NK-92 (cell line): ENCODE measurements around the gene ZFX.

Experiments
- DNase-seq: peaks from one replicate; lab custom pipeline; 2025; ENCODE audit not compliant: unreplicated experiment; lab: John Stamatoyannopoulos, UW

ZFX gene

DNA sequence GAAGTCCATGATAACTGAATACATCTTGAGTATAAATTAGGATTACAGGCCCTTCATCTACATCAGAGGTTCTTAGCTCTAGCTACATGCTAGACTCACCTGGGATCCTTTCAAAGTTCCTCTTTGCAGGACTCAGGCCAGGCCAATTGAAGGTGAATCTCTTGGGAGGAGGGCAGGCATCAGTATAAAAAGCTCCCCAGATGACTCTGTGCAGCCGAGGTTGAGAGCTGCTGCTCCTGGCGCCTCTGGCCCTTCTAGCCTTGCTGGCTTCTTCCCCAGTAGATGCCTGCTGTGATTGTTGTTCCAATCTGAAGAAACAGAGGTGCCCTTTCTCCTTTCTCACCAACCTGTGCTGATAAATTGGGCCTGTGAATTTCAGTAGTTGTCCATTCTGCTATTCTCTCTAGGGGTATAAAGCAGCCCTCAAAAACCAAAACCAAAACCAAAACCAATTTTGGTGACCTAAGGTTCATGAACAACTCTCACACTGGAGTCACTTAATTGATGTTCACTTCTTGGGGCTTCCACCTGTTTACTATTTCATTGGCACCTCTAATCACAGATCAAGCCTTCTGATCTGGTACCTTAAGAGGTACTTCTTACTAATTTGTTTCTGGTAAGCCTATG, 85.7 kb downstream of the ZFX start:
- DNase-seq, result no peak

- no peak for DNase-seq
Measured at GRCh38 chrX:24241822-24242648, 92.5 kb downstream of the ZFX start.

DNA sequence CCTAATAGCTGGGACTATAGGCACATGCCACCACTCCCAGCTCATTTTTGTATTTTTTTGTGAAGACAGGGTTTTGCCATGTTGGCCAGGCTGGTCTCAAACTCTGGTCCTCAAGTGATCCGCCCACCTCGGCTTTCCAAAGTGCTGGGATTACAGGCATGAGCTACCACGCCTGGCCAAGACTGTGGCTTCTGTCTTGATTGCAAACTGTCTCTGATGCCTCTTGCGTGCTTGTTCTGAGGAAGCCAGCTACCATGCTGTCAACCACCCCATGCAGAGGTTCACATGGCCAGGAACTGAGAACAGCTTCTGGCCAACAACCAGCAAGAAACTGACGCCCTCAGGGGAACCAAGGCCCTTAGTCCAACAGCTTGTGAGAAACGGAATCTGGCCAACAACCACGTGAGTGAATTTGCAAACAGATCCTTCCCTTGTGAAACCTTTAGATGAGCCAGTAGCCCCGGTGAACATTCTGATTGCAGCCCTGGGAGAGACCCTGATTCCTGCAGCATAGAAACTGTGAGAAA, 93.2 kb downstream of the ZFX start:
- DNase-seq, result no peak

GRCh38 chrX:24243188-24243587, 93.7 kb downstream of the ZFX start:
- DNase-seq, result no peak

DNA sequence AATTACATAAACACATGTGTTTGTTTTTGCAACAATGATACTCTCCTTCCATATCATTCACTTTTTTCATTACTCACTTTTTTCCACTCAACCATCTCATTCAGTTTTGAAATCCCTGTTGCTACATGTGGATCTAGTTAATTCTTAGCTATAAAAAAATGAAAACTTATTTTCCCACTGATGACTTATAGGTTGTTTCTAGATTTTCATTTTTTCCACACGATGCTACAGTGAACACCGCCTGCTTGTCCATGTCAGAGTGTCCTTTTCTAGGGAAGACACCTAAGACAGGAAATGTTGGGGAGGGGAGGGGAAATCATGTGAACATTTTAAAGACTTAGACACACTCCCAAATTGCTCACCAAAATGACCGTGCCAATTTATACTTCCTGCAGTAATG, 94.2 kb downstream of the ZFX start:
- DNase-seq, result no peak

GRCh38 chrX:24245202-24245601, 95.7 kb downstream of the ZFX start:
- DNase-seq, result no peak

- no peak for DNase-seq
Measured at GRCh38 chrX:24248042-24248441, 98.5 kb downstream of the ZFX start.

- no peak for DNase-seq
Measured at GRCh38 chrX:24253030-24253429, 103.5 kb downstream of the ZFX start.

DNA sequence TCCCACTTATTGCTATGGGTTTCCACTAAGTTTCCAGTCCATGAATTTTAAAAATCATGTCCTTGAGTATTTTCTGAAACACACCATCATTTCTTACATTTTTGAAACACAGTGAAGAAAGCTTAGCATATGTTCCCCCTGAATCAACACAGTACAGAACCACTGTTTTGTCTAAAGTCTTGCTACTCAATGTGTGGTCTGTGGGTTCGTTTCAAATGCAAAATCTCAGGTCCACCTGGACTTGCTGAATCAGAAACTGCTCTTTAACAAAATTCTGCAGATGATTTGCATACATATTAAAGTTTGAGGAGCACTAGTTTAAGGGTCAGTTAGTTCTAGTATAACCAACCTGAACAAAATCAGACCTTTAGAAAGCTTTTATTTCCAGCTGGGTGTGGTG, 103.9 kb downstream of the ZFX start:
- DNase-seq, result no peak

DNA sequence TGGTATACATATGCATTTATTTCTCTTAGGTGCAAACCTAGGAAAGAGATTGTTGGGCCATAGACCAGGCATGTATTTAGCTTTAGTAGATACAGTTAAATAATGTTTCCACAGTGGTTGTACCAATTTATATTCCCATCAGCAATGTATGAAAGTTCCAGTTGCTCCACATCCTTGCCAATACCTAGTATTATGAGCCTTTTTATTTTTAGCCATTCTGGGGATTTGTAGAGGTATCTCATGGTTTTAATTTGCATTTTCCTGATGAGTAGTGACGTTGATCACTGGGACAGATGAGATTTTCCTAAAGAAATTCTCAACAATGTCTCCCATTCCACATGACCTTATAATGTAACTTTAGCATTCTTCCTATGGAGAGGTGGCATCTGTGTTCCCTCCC, 107.5 kb downstream of the ZFX start:
- no peak for DNase-seq

DNA sequence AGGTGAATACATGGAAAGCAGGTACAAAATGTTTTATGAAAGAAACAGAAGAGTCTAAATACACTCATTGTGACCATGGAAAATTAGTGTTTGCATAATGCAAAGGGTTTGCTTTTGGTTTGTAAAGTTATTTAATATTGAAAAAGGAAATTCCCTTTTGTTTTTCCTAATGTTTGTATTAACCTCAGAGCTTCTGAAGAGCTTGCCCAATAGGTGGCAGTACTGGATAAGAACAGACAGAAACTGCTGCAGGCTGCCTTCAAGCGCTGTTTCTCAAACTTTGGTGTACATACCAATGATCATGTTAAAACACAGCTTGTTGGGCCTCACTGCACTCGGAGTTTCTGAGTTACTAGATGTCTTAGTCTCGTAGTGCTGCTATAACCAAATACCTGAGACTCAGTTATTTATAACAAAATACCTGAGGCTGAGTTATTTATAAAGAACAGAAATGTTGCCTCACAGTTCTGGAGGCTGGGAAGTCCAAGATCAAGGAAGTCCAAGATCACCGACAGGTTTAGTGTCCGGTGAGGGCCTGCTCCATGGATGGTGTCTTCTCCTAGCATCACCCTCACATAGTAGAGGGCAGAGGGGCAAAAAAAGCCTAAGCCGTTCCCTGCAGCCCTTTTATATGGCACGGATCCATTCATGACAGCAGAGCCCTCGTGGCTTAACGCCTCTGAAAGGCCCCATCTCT, 110.2 kb downstream of the ZFX start:
- DNase-seq, result no peak

- DNase-seq, result no peak
Measured at GRCh38 chrX:24260842-24261550, 111.5 kb downstream of the ZFX start.

DNA sequence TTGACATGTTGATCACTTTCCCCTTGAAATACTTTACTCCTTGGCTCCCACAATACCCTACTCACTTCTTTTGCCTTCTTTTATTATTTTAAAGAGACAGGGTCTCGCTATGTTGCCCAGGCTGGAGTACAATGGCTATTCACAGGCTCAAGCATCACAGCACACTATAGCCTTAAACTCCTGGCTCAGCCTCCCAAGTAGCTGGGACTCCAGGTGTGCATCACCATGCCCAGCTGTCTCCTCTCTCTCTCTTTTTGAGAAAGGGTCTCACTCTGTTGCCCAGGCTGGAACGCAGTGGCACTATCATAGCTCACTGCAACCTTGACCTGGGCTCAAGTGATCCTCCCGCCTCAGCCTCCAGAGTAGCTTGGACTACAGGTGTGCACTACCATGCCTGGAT, 112.8 kb downstream of the ZFX start:
- no peak for DNase-seq

DNA sequence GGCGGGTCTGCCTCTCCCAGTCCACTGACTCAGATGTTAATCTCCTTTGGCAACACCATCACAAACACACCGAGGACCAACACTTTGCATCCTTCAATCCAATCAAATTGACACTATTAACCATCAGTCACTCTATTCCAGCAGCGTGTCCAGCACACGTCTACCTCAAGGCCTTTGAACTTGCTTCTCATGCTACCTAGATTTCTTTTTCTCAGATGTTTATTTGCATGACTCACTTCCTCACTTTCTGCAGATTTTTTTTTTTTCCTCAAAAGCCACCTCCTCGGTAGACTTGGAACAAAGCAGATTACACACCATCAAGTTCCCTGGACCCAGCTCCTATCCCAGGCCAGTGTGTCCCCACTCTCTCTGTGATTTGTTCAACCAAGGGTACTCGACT, 114.9 kb downstream of the ZFX start:
- no peak for DNase-seq
